ENCODE measurements around the gene HBG1.
"Not testable (repeated sequence)": the region's sequence is repeated elsewhere in the genome, so short reads cannot be mapped to it uniquely, and the experiment has no call there.

Gene HBG1

GRCh38 chr11:5249807-5250396, at the start of gene HBG1:
Gene HBG1 (minus strand): TSS chr11:5249857. CDS start chr11:5249804, 53 bp downstream.
- not testable (repeated sequence) for H3K4me3 ChIP-seq (ENCODE audit: low read depth, low read length); DNase-seq (ENCODE audit: low read depth)

GRCh38 chr11:5298451-5298850, 48.8 kb upstream of the HBG1 start:
- no peak for DNase-seq (ENCODE audit: low read depth)
- TF ChIP-seq MAX (IDR thresholded peaks at IDR 0.05; ENCODE audit: low read depth, low read length), result no peak
- TF ChIP-seq MYC (IDR thresholded peaks at IDR 0.05; ENCODE audit: low read depth, low read length), result no peak
- no peak for TF ChIP-seq POLR2A (IDR thresholded peaks at IDR 0.05; ENCODE audit: extremely low read depth, insufficient read length)
- TF ChIP-seq CTCF (IDR thresholded peaks at IDR 0.05; ENCODE audit: low read depth, low read length), result no peak
- no peak overlapping the region for H3K4me3 ChIP-seq (ENCODE audit: low read depth, low read length)

GRCh38 chr11:5297721-5298323, 48.2 kb upstream of the HBG1 start:
- TF ChIP-seq MYC (IDR thresholded peaks at IDR 0.05; ENCODE audit: low read depth, low read length), result no peak
- no peak for TF ChIP-seq POLR2A (IDR thresholded peaks at IDR 0.05; ENCODE audit: extremely low read depth, insufficient read length)
- no peak for TF ChIP-seq CTCF (IDR thresholded peaks at IDR 0.05; ENCODE audit: low read depth, low read length)
- TF ChIP-seq MAX (IDR thresholded peaks at IDR 0.05; ENCODE audit: low read depth, low read length), result no peak
- no peak for DNase-seq (ENCODE audit: low read depth)
- H3K4me3 ChIP-seq (ENCODE audit: low read depth, low read length), result no peak overlapping the region

- not testable (repeated sequence) for DNase-seq (ENCODE audit: low read depth); H3K4me3 ChIP-seq (ENCODE audit: low read depth, low read length)
Observed at GRCh38 chr11:5294342-5294995, 44.8 kb upstream of the HBG1 start.

GRCh38 chr11:5293028-5293427, 43.4 kb upstream of the HBG1 start:
- no peak overlapping the region for H3K4me3 ChIP-seq (ENCODE audit: low read depth, low read length)
- DNase-seq (ENCODE audit: low read depth), result no peak
- TF ChIP-seq POLR2A (IDR thresholded peaks at IDR 0.05; ENCODE audit: extremely low read depth, insufficient read length) (no peak), MAX (IDR thresholded peaks at IDR 0.05; ENCODE audit: low read depth, low read length) (no peak), CTCF (IDR thresholded peaks at IDR 0.05; ENCODE audit: low read depth, low read length) (no peak), MYC (IDR thresholded peaks at IDR 0.05; ENCODE audit: low read depth, low read length) (no peak)

GRCh38 chr11:5291207-5291838, 41.7 kb upstream of the HBG1 start:
- TF ChIP-seq MAX (IDR thresholded peaks at IDR 0.05; ENCODE audit: low read depth, low read length) (no peak), CTCF (IDR thresholded peaks at IDR 0.05; ENCODE audit: low read depth, low read length) (peak; percentile 55), POLR2A (IDR thresholded peaks at IDR 0.05; ENCODE audit: extremely low read depth, insufficient read length) (no peak), MYC (IDR thresholded peaks at IDR 0.05; ENCODE audit: low read depth, low read length) (no peak)
- H3K4me3 ChIP-seq (ENCODE audit: low read depth, low read length), result no peak overlapping the region
- peak; percentile 24 for DNase-seq (ENCODE audit: low read depth)
